Cardiac muscle cell (in vitro differentiated cells and primary cell): Measurements from ENCODE around the gene CD177. TPM values are rescaled to one million over a fixed set of nuclear protein-coding genes. Genes with fewer than 3 reads are reported as not detected.
A peak's percentile ranks its signal among the peaks of the same experiment; 100 is the strongest.
"Not testable (repeated sequence)": the region's sequence is repeated elsewhere in the genome, so short reads cannot be mapped to it uniquely, and the experiment has no call there.

Source experiments
- DNase-seq, 2 donors: peaks; one replicate each; pipeline versions ENCODE4 v3.0.0 to v3.0.0-alpha.2; 2010 to 2017; ENCODE audit warnings: low read depth in 1 of 2, low spot score in 1 of 2
- H3K27ac ChIP-seq: fragments of 200-600 bp; sonication (generic); 2 replicates; pipeline ENCODE4 v1.5.1; 2016
- H3K27me3 ChIP-seq: fragments of 200-600 bp; sonication (generic); 2 replicates; pipeline ENCODE4 v1.6.0; 2016; ENCODE audit warnings: control low read depth
- H3K36me3 ChIP-seq: fragments of 200-600 bp; sonication (generic); 2 replicates; pipeline ENCODE4 v1.5.1; 2016; ENCODE audit warnings: control low read depth
- H3K4me1 ChIP-seq: fragments of 200-600 bp; sonication (generic); 2 replicates; pipeline ENCODE4 v1.8.1; 2017; ENCODE audit warnings: low read depth, mild to moderate bottlenecking, mixed run types
- H3K4me3 ChIP-seq: fragments of 200-600 bp; sonication (generic); 2 replicates; pipeline ENCODE4 v1.5.1; 2016; ENCODE audit warnings: mild to moderate bottlenecking
- H3K9me3 ChIP-seq: fragments of 200-600 bp; sonication (generic); 2 replicates; pipeline ENCODE4 v1.5.1; 2017; ENCODE audit warnings: low read depth, mild to moderate bottlenecking, control low read depth
- CTCF ChIP-seq: IDR thresholded peaks from 2 replicates; pipeline ENCODE4 v1.5.1; 2012; ENCODE audit warnings: low read depth, mild to moderate bottlenecking, low read length
- polyA plus RNA-seq: library from polyadenylated mRNA; unstranded; fragments of >200 nt; fragmentation: Nextera tagmentation; extraction: Ambion mirVana; gene quantifications from 2 replicates; pipeline ENCODE4 v1.2.1, GENCODE V29; 2016
- total RNA-seq: library from RNA; depleted of rRNA; stranded (reverse); fragments of >200 nt; gene quantifications from 2 replicates; pipeline ENCODE4 v1.2.3, GENCODE V29; 2016

Gene CD177
- total and polyA plus RNA-seq, 2 experiments from 2014 or later: not detected

DNA sequence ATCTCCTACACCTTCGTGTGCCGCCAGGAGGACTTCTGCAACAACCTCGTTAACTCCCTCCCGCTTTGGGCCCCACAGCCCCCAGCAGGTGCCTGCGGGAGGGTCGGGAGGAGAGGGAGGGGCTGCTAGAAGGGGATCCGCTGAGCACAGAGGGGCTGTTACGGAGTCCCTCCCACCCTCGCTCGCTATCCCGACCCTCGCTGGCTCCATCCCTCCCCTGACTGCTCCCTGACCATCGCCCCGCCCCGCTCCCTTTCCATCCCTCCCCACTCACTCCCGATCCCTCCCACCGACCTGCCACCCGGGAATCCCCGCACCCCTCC lies 780 bp downstream of the CD177 start:
- TF ChIP-seq CTCF: no peak
- Histone ChIP-seq H3K9me3 (no peaks in the 10 kb centered on the region), H3K27ac (no peak overlapping the region), H3K36me3 (no peaks in the 10 kb centered on the region), H3K4me1 (no peaks in the 10 kb centered on the region), H3K27me3 (peaks cover 13% of the 10 kb centered on the region), H3K4me3 (peak overlapping the region; percentile 3)
- DNase-seq: peak in 1 of 2 donors; percentile 36

DNA sequence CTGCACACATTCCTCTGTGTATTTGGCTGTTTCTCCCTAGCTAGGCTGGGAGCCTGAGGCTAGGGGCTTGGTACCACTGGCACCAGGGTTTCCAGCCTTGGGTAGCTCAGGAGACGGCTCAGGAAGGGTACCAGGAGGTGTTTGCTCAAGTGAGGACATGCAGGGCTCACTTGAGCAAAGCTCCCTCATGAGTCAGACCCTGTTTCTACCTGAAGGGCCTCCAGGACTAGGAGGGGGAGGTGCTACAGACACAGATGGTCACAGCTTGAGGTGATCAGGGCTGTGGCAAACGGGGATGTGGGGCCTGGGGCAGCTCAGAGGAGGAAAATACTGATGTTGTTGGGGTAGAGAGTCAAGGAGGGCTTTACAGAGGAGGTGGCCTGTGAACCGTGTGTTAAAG lies 3.3 kb downstream of the CD177 start:
- H3K4me3 ChIP-seq, DNase-seq, H3K36me3 ChIP-seq, H3K27ac ChIP-seq, H3K9me3 ChIP-seq, H3K4me1 ChIP-seq: not testable (repeated sequence)
- peaks cover 13% of the 10 kb centered on the region for H3K27me3 ChIP-seq

- Histone ChIP-seq H3K4me1 (no peaks in the 10 kb centered on the region), H3K27me3 (no peaks in the 10 kb centered on the region), H3K9me3 (no peaks in the 10 kb centered on the region), H3K36me3 (no peaks in the 10 kb centered on the region), H3K4me3 (no peak overlapping the region), H3K27ac (no peak overlapping the region)
- TF ChIP-seq CTCF: no peak
- peak in 1 of 2 donors; percentile 45 for DNase-seq
Measured at GRCh38 chr19:43362179-43362578, 8.7 kb downstream of the CD177 start.

GRCh38 chr19:43362745-43363144 lies 9.3 kb downstream of the CD177 start:
- Histone ChIP-seq H3K4me3 (no peak overlapping the region), H3K9me3 (no peaks in the 10 kb centered on the region), H3K27me3 (no peaks in the 10 kb centered on the region), H3K27ac (no peak overlapping the region), H3K36me3 (no peaks in the 10 kb centered on the region), H3K4me1 (no peaks in the 10 kb centered on the region)
- TF ChIP-seq CTCF: no peak
- no peak for DNase-seq

GRCh38 chr19:43365677-43366076 lies 12.2 kb downstream of the CD177 start:
- not testable (repeated sequence) for H3K9me3 ChIP-seq, H3K4me3 ChIP-seq, H3K27me3 ChIP-seq, H3K36me3 ChIP-seq, H3K27ac ChIP-seq, DNase-seq, H3K4me1 ChIP-seq

- no peak for TF ChIP-seq CTCF
- Histone ChIP-seq H3K27me3 (no peaks in the 10 kb centered on the region), H3K4me3 (no peak overlapping the region), H3K36me3 (no peaks in the 10 kb centered on the region), H3K9me3 (no peaks in the 10 kb centered on the region), H3K4me1 (no peaks in the 10 kb centered on the region), H3K27ac (no peak overlapping the region)
- no peak for DNase-seq
Measured at GRCh38 chr19:43367822-43368221, 14.3 kb downstream of the CD177 start.

DNA sequence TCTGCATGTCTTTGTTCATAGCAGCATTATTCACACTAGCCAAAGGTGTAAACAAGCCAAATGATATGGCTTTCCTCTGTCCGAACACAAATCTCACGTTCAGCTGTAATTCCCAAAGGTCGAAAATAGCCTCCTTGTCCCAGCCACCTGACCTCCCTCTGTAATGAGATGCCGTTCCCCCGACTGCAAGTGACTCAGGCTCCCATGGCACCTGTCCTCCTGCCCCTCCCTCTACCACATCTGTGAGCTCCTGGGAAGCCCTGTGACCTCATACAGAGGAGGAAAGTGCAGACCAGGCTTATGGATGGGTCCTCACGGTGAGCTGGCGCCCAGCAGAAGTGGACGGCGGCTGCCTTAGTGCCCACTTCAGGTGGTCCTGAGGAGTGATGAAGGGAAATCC lies 15.4 kb downstream of the CD177 start:
- not testable (repeated sequence) for H3K9me3 ChIP-seq, H3K27ac ChIP-seq, H3K4me1 ChIP-seq, H3K27me3 ChIP-seq, H3K4me3 ChIP-seq, H3K36me3 ChIP-seq, DNase-seq
